GM20000 (cell line): ENCODE results near the gene RPS6KA2.

Source experiments
- DNase-seq: peaks from one replicate; pipeline ENCODE4 v3.0.0; 2012; ENCODE audit warnings: low spot score
- CTCF ChIP-seq: IDR thresholded peaks from 2 replicates; pipeline ENCODE4 v1.5.1; 2012; ENCODE audit warnings: mild to moderate bottlenecking, control low read depth; ENCODE audit errors: extremely low read depth, missing control alignments

Gene RPS6KA2

GRCh38 chr6:166504100-166504499, 123.0 kb downstream of the RPS6KA2 start:
- no peak for DNase-seq
- TF ChIP-seq CTCF = no peak

- no peak for TF ChIP-seq CTCF
- no peak for DNase-seq
Observed at GRCh38 chr6:166503167-166503744, 123.8 kb downstream of the RPS6KA2 start.

GRCh38 chr6:166502453-166502852, 124.6 kb downstream of the RPS6KA2 start:
- no peak for DNase-seq
- no peak for TF ChIP-seq CTCF

- TF ChIP-seq CTCF = no peak
- DNase-seq = no peak
Observed at GRCh38 chr6:166501246-166501645, 125.8 kb downstream of the RPS6KA2 start.

GRCh38 chr6:166500246-166500645, 126.8 kb downstream of the RPS6KA2 start:
- no peak for TF ChIP-seq CTCF

GRCh38 chr6:166499350-166500163, 127.5 kb downstream of the RPS6KA2 start:
- DNase-seq = no peak
- no peak for TF ChIP-seq CTCF

More at GRCh38 chr6:166500246-166500645, 126.8 kb downstream of the RPS6KA2 start:
- DNase-seq = no peak

GRCh38 chr6:166498661-166499349, 128.2 kb downstream of the RPS6KA2 start:
- no peak for TF ChIP-seq CTCF
- DNase-seq = no peak
